ENCODE measurements around the gene TRIM66.

The TRIM66 gene

GRCh38 chr11:8586805-8587204 is 95.7 kb downstream of the TRIM66 start:
- WGBS (ENCODE audit: extremely low coverage, insufficient coverage, insufficient read length), result no CpG with 5 or more reads among the region's 2 CpGs

GRCh38 chr11:8586184-8586583 is 96.3 kb downstream of the TRIM66 start:
- H3K4ac ChIP-seq (ENCODE audit: low read depth, low read length), result no peak overlapping the region
- H4K91ac ChIP-seq (ENCODE audit: low read depth, low read length), result no peak overlapping the region
- H3K23ac ChIP-seq (ENCODE audit: low read length), result no peak overlapping the region
- DNase-seq, result no peak
- H2BK12ac ChIP-seq (ENCODE audit: low read length), result no peak overlapping the region
- H3K9me3 ChIP-seq (ENCODE audit: insufficient read depth, low read depth, low read length), result no peaks in the 10 kb centered on the region
- no peak overlapping the region for H2AK5ac ChIP-seq (ENCODE audit: low read length)
- no peak overlapping the region for H4K8ac ChIP-seq (ENCODE audit: low read depth, low read length)
- no peak overlapping the region for H3K14ac ChIP-seq (ENCODE audit: low read length)
- H4K12ac ChIP-seq (ENCODE audit: low read depth, low read length), result no peak overlapping the region
- H3K27me3 ChIP-seq (ENCODE audit: insufficient read depth, low read length), result no peaks in the 10 kb centered on the region
- H3K9ac ChIP-seq (ENCODE audit: low read length), result no peak overlapping the region
- no CpG with 5 or more reads among the region's 1 CpG for WGBS (ENCODE audit: extremely low coverage, insufficient coverage, insufficient read length)
- H3K4me2 ChIP-seq (ENCODE audit: low read length), result no peak overlapping the region
- H3K79me1 ChIP-seq (ENCODE audit: low read length), result no peaks in the 10 kb centered on the region
- H2BK5ac ChIP-seq (ENCODE audit: low read depth, low read length, poor library complexity), result no peak overlapping the region
- no peaks in the 10 kb centered on the region for H3K79me2 ChIP-seq (ENCODE audit: control insufficient read depth, insufficient read depth, low read length, poor library complexity)
- no peak overlapping the region for H3K27ac ChIP-seq (ENCODE audit: low read depth, low read length)
- H3K18ac ChIP-seq (ENCODE audit: low read length), result no peak overlapping the region
- H2BK120ac ChIP-seq (ENCODE audit: insufficient read depth, low read length, poor library complexity), result no peak overlapping the region
- H2AFZ ChIP-seq (ENCODE audit: insufficient read depth, low read length, poor library complexity), result no peak overlapping the region
- no peaks in the 10 kb centered on the region for H3K36me3 ChIP-seq (ENCODE audit: control insufficient read depth in 1 of 2, insufficient read depth in 2 of 2, low read length in 2 of 2)
- no peak overlapping the region for H3K4me3 ChIP-seq (ENCODE audit: low read depth, low read length)
- H3K4me1 ChIP-seq (ENCODE audit: control insufficient read depth in 1 of 2, insufficient read depth in 2 of 2, low read length in 2 of 2), result no peaks in the 10 kb centered on the region

More at GRCh38 chr11:8586805-8587204, 95.7 kb downstream of the TRIM66 start:
- Histone ChIP-seq H2AK5ac (ENCODE audit: low read length) (no peak overlapping the region), H3K79me1 (ENCODE audit: low read length) (no peaks in the 10 kb centered on the region), H3K4me1 (ENCODE audit: control insufficient read depth in 1 of 2, insufficient read depth in 2 of 2, low read length in 2 of 2) (no peaks in the 10 kb centered on the region), H4K91ac (ENCODE audit: low read depth, low read length) (no peak overlapping the region), H3K23ac (ENCODE audit: low read length) (no peak overlapping the region), H3K9me3 (ENCODE audit: insufficient read depth, low read depth, low read length) (no peaks in the 10 kb centered on the region), H3K4me3 (ENCODE audit: low read depth, low read length) (no peak overlapping the region), H3K9ac (ENCODE audit: low read length) (no peak overlapping the region), H3K18ac (ENCODE audit: low read length) (no peak overlapping the region), H3K79me2 (ENCODE audit: control insufficient read depth, insufficient read depth, low read length, poor library complexity) (no peaks in the 10 kb centered on the region), H2AFZ (ENCODE audit: insufficient read depth, low read length, poor library complexity) (no peak overlapping the region), H3K36me3 (ENCODE audit: control insufficient read depth in 1 of 2, insufficient read depth in 2 of 2, low read length in 2 of 2) (no peaks in the 10 kb centered on the region), H2BK120ac (ENCODE audit: insufficient read depth, low read length, poor library complexity) (no peak overlapping the region), H3K14ac (ENCODE audit: low read length) (no peak overlapping the region), H3K4ac (ENCODE audit: low read depth, low read length) (no peak overlapping the region), H2BK5ac (ENCODE audit: low read depth, low read length, poor library complexity) (no peak overlapping the region), H3K27me3 (ENCODE audit: insufficient read depth, low read length) (no peaks in the 10 kb centered on the region), H3K27ac (ENCODE audit: low read depth, low read length) (no peak overlapping the region), H4K8ac (ENCODE audit: low read depth, low read length) (no peak overlapping the region), H4K12ac (ENCODE audit: low read depth, low read length) (no peak overlapping the region), H2BK12ac (ENCODE audit: low read length) (no peak overlapping the region), H3K4me2 (ENCODE audit: low read length) (no peak overlapping the region)
- no peak for DNase-seq

GRCh38 chr11:8584511-8584910 is 98.0 kb downstream of the TRIM66 start:
- Histone ChIP-seq H3K36me3 (ENCODE audit: control insufficient read depth in 1 of 2, insufficient read depth in 2 of 2, low read length in 2 of 2) (no peaks in the 10 kb centered on the region), H4K12ac (ENCODE audit: low read depth, low read length) (no peak overlapping the region), H3K4ac (ENCODE audit: low read depth, low read length) (no peak overlapping the region), H4K91ac (ENCODE audit: low read depth, low read length) (no peak overlapping the region), H3K4me3 (ENCODE audit: low read depth, low read length) (no peak overlapping the region), H2BK120ac (ENCODE audit: insufficient read depth, low read length, poor library complexity) (no peak overlapping the region), H3K27me3 (ENCODE audit: insufficient read depth, low read length) (no peaks in the 10 kb centered on the region), H3K4me2 (ENCODE audit: low read length) (no peak overlapping the region), H4K8ac (ENCODE audit: low read depth, low read length) (no peak overlapping the region), H3K9ac (ENCODE audit: low read length) (no peak overlapping the region), H3K79me1 (ENCODE audit: low read length) (no peaks in the 10 kb centered on the region), H3K79me2 (ENCODE audit: control insufficient read depth, insufficient read depth, low read length, poor library complexity) (no peaks in the 10 kb centered on the region), H3K18ac (ENCODE audit: low read length) (no peak overlapping the region), H3K4me1 (ENCODE audit: control insufficient read depth in 1 of 2, insufficient read depth in 2 of 2, low read length in 2 of 2) (no peaks in the 10 kb centered on the region), H3K23ac (ENCODE audit: low read length) (no peak overlapping the region), H2AFZ (ENCODE audit: insufficient read depth, low read length, poor library complexity) (no peak overlapping the region), H2AK5ac (ENCODE audit: low read length) (no peak overlapping the region), H3K27ac (ENCODE audit: low read depth, low read length) (no peak overlapping the region), H2BK12ac (ENCODE audit: low read length) (no peak overlapping the region), H3K9me3 (ENCODE audit: insufficient read depth, low read depth, low read length) (no peaks in the 10 kb centered on the region), H2BK5ac (ENCODE audit: low read depth, low read length, poor library complexity) (no peak overlapping the region), H3K14ac (ENCODE audit: low read length) (no peak overlapping the region)
- DNase-seq, result no peak
- no CpG with 5 or more reads among the region's 2 CpGs for WGBS (ENCODE audit: extremely low coverage, insufficient coverage, insufficient read length)

- no peak overlapping the region for H3K27ac ChIP-seq (ENCODE audit: low read depth, low read length)
- H3K79me1 ChIP-seq (ENCODE audit: low read length), result no peaks in the 10 kb centered on the region
- H3K4me1 ChIP-seq (ENCODE audit: control insufficient read depth in 1 of 2, insufficient read depth in 2 of 2, low read length in 2 of 2), result no peaks in the 10 kb centered on the region
- no peak overlapping the region for H3K9ac ChIP-seq (ENCODE audit: low read length)
- no peaks in the 10 kb centered on the region for H3K27me3 ChIP-seq (ENCODE audit: insufficient read depth, low read length)
- no peak overlapping the region for H4K8ac ChIP-seq (ENCODE audit: low read depth, low read length)
- no peak overlapping the region for H3K14ac ChIP-seq (ENCODE audit: low read length)
- WGBS (ENCODE audit: extremely low coverage, insufficient coverage, insufficient read length), result no CpG with 5 or more reads among the region's 1 CpG
- no peak overlapping the region for H3K23ac ChIP-seq (ENCODE audit: low read length)
- H3K79me2 ChIP-seq (ENCODE audit: control insufficient read depth, insufficient read depth, low read length, poor library complexity), result no peaks in the 10 kb centered on the region
- no peaks in the 10 kb centered on the region for H3K36me3 ChIP-seq (ENCODE audit: control insufficient read depth in 1 of 2, insufficient read depth in 2 of 2, low read length in 2 of 2)
- H3K4me2 ChIP-seq (ENCODE audit: low read length), result no peak overlapping the region
- no peak overlapping the region for H2BK120ac ChIP-seq (ENCODE audit: insufficient read depth, low read length, poor library complexity)
- no peak overlapping the region for H2AK5ac ChIP-seq (ENCODE audit: low read length)
- H4K91ac ChIP-seq (ENCODE audit: low read depth, low read length), result no peak overlapping the region
- no peak overlapping the region for H4K12ac ChIP-seq (ENCODE audit: low read depth, low read length)
- H3K18ac ChIP-seq (ENCODE audit: low read length), result no peak overlapping the region
- no peak overlapping the region for H2BK12ac ChIP-seq (ENCODE audit: low read length)
- H2AFZ ChIP-seq (ENCODE audit: insufficient read depth, low read length, poor library complexity), result no peak overlapping the region
- no peak overlapping the region for H2BK5ac ChIP-seq (ENCODE audit: low read depth, low read length, poor library complexity)
- DNase-seq, result no peak
- no peak overlapping the region for H3K4ac ChIP-seq (ENCODE audit: low read depth, low read length)
- no peaks in the 10 kb centered on the region for H3K9me3 ChIP-seq (ENCODE audit: insufficient read depth, low read depth, low read length)
- no peak overlapping the region for H3K4me3 ChIP-seq (ENCODE audit: low read depth, low read length)
Measured at GRCh38 chr11:8584082-8584481, 98.4 kb downstream of the TRIM66 start.

Measured in trophoblast cell (in vitro differentiated cells and primary cell).